WTC11 (cell line): ENCODE measurements around the gene P4HTM. TPM values are rescaled to one million over a fixed set of nuclear protein-coding genes. Genes with fewer than 3 reads are reported as not detected.

Experiments
- ATAC-seq: fragments of 200-7000 bp; cut with Tn5 transposase; 2 replicates; pipeline ENCODE4 v1.10.0; 2021; ENCODE audit warnings: mild to moderate bottlenecking, moderate library complexity
- CTCF ChIA-PET: fragments of 300-600 bp; sonication (Branson Sonifier 250); formaldehyde crosslinking; loops from one replicate; lab custom pipeline; 2021; ENCODE audit warnings: antibody characterized with exemption; lab: Charles Lee
- POLR2A ChIA-PET: fragments of 350-600 bp; sonication (Branson Sonifier 250); formaldehyde crosslinking; loops from one replicate; lab custom pipeline; 2021; ENCODE audit warnings: antibody characterized with exemption; lab: Charles Lee
- DNase-seq: peaks from one replicate; pipeline ENCODE4 v3.0.0; 2021; ENCODE audit warnings: low spot score
- H3K27ac Mint-ChIP-seq: 2 replicates; pipeline ENCODE4 v1.8.0; 2021; ENCODE audit warnings: mixed read lengths
- H3K27me3 Mint-ChIP-seq: 2 replicates; pipeline ENCODE4 v1.8.0; 2021; ENCODE audit warnings: low read depth, mild to moderate bottlenecking, moderate library complexity, mixed read lengths
- H3K36me3 Mint-ChIP-seq: 2 replicates; pipeline ENCODE4 v1.8.0; 2021; ENCODE audit warnings: mixed read lengths
- H3K4me1 Mint-ChIP-seq: 2 replicates; pipeline ENCODE4 v1.8.0; 2022; ENCODE audit warnings: mixed read lengths
- H3K4me3 Mint-ChIP-seq: 2 replicates; pipeline ENCODE4 v1.8.0; 2021; ENCODE audit warnings: mild to moderate bottlenecking, moderate library complexity, mixed read lengths
- H3K9me3 Mint-ChIP-seq: 2 replicates; pipeline ENCODE4 v1.8.0; 2021; ENCODE audit warnings: mixed read lengths
- ARID4B ChIP-seq: sonication (generic); formaldehyde crosslinking; IDR thresholded peaks from 2 replicates; pipeline ENCODE4 v1.8.0; 2023; ENCODE audit warnings: missing genetic modification reagents, mild to moderate bottlenecking, borderline replicate concordance
- ATF3 ChIP-seq: sonication (generic); formaldehyde crosslinking; conservative IDR thresholded peaks from 2 replicates; pipeline ENCODE4 v1.8.1; 2022; ENCODE audit warnings: mild to moderate bottlenecking, missing genetic modification reagents
- FOXP4 ChIP-seq: sonication (generic); formaldehyde crosslinking; IDR thresholded peaks from 2 replicates; pipeline ENCODE4 v1.8.0; 2022; ENCODE audit warnings: mild to moderate bottlenecking, missing genetic modification reagents
- GABPB1 ChIP-seq: sonication (generic); formaldehyde crosslinking; IDR thresholded peaks from 2 replicates; pipeline ENCODE4 v1.8.1; 2023; ENCODE audit warnings: mild to moderate bottlenecking, missing genetic modification reagents
- IRF1 ChIP-seq: sonication (generic); formaldehyde crosslinking; IDR thresholded peaks from 2 replicates; pipeline ENCODE4 v1.8.0; 2023; ENCODE audit warnings: missing genetic modification reagents
- MAX ChIP-seq: sonication (generic); formaldehyde crosslinking; IDR thresholded peaks from 2 replicates; pipeline ENCODE4 v1.8.0; 2022; ENCODE audit warnings: mild to moderate bottlenecking, missing genetic modification reagents
- MXD4 ChIP-seq: fragments of 250-450 bp; sonication (Bioruptor Pico); IDR thresholded peaks from 2 replicates; pipeline ENCODE4 v1.8.0; 2021; ENCODE audit warnings: mild to moderate bottlenecking, moderate library complexity, borderline replicate concordance
- ZBTB43 ChIP-seq: sonication (generic); formaldehyde crosslinking; IDR thresholded peaks from 2 replicates; pipeline ENCODE4 v1.8.1; 2023; ENCODE audit warnings: mild to moderate bottlenecking, missing genetic modification reagents
- ZMAT4 ChIP-seq: fragments of 250-450 bp; sonication (Bioruptor Pico); IDR thresholded peaks from 2 replicates; pipeline ENCODE4 v1.9.0; 2021; ENCODE audit warnings: mild to moderate bottlenecking
- ZNF219 ChIP-seq: sonication (generic); formaldehyde crosslinking; IDR thresholded peaks from 2 replicates; pipeline ENCODE4 v1.8.0; 2023; ENCODE audit warnings: missing genetic modification reagents, mild to moderate bottlenecking, borderline replicate concordance
- total RNA-seq: library from RNA; stranded (reverse); gene quantifications from 3 replicates; pipeline ENCODE4 v1.2.3, GENCODE V29; 2021
- TF ChIP-seq, protein P1 (sequence below): sonication (generic); formaldehyde crosslinking; IDR thresholded peaks from 2 replicates; pipeline ENCODE4 v1.8.1; 2023; ENCODE audit warnings: mild to moderate bottlenecking, missing genetic modification reagents, borderline replicate concordance
- TF ChIP-seq, protein P2 (sequence below): fragments of 250-450 bp; sonication (Bioruptor Pico); IDR thresholded peaks from 2 replicates; pipeline ENCODE4 v1.9.0; 2021; ENCODE audit warnings: mild to moderate bottlenecking, borderline replicate concordance

P4HTM gene
- total RNA-seq, 1 experiment from 2014 or later = 21.9 TPM

DNA sequence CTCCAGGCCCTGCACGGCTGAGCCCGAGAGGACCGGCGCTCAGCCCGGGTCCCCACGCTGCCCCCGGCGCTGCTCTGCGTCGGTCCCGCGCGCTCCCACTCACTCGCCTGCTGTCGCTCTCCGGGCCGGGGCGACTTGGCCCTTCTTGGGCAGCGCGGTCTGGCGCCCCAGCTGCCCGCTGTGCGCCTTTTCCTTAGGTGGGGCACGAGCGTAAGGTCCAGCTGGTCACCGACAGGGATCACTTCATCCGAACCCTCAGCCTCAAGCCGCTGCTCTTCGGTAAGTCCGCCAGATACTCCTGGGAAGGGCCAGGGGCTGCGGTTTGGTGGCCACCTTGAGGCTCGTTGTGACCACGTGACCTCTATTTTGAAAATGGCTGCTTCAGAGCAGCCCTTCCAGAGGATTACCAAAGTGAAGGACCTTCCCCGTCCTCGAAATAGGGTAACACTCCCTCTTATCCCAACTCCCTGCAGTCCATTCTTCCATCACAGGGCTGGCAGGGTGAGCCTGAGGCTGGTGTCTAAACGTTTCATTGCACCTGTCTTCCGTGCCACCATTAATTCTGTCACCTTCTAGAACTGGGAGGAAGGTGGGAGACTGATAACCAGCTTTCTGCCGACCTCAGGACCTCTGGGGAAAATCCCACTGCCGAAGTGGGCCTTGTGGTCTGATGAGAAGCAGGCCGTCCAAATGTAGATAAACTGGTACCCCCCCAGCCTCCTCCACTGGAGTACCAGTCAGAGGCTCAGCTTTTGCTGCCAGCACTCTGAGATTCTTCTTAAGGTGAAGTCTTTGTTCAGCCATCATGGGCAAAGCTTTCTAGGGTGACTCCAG lies 812 bp downstream of the P4HTM start:
- no peaks in the 10 kb centered on the region for H3K27me3 Mint-ChIP-seq
- no peak for TF ChIP-seq ATF3 (CRISPR knock-in tag)
- TF ChIP-seq, protein P1, sequence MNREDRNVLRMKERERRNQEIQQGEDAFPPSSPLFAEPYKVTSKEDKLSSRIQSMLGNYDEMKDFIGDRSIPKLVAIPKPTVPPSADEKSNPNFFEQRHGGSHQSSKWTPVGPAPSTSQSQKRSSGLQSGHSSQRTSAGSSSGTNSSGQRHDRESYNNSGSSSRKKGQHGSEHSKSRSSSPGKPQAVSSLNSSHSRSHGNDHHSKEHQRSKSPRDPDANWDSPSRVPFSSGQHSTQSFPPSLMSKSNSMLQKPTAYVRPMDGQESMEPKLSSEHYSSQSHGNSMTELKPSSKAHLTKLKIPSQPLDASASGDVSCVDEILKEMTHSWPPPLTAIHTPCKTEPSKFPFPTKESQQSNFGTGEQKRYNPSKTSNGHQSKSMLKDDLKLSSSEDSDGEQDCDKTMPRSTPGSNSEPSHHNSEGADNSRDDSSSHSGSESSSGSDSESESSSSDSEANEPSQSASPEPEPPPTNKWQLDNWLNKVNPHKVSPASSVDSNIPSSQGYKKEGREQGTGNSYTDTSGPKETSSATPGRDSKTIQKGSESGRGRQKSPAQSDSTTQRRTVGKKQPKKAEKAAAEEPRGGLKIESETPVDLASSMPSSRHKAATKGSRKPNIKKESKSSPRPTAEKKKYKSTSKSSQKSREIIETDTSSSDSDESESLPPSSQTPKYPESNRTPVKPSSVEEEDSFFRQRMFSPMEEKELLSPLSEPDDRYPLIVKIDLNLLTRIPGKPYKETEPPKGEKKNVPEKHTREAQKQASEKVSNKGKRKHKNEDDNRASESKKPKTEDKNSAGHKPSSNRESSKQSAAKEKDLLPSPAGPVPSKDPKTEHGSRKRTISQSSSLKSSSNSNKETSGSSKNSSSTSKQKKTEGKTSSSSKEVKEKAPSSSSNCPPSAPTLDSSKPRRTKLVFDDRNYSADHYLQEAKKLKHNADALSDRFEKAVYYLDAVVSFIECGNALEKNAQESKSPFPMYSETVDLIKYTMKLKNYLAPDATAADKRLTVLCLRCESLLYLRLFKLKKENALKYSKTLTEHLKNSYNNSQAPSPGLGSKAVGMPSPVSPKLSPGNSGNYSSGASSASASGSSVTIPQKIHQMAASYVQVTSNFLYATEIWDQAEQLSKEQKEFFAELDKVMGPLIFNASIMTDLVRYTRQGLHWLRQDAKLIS = no peak
- no peak for TF ChIP-seq MXD4 (CRISPR knock-in tag)
- peak; percentile 42; the same call in 1 of the 2 replicates for TF ChIP-seq ZBTB43 (CRISPR knock-in tag)
- TF ChIP-seq, protein P2, sequence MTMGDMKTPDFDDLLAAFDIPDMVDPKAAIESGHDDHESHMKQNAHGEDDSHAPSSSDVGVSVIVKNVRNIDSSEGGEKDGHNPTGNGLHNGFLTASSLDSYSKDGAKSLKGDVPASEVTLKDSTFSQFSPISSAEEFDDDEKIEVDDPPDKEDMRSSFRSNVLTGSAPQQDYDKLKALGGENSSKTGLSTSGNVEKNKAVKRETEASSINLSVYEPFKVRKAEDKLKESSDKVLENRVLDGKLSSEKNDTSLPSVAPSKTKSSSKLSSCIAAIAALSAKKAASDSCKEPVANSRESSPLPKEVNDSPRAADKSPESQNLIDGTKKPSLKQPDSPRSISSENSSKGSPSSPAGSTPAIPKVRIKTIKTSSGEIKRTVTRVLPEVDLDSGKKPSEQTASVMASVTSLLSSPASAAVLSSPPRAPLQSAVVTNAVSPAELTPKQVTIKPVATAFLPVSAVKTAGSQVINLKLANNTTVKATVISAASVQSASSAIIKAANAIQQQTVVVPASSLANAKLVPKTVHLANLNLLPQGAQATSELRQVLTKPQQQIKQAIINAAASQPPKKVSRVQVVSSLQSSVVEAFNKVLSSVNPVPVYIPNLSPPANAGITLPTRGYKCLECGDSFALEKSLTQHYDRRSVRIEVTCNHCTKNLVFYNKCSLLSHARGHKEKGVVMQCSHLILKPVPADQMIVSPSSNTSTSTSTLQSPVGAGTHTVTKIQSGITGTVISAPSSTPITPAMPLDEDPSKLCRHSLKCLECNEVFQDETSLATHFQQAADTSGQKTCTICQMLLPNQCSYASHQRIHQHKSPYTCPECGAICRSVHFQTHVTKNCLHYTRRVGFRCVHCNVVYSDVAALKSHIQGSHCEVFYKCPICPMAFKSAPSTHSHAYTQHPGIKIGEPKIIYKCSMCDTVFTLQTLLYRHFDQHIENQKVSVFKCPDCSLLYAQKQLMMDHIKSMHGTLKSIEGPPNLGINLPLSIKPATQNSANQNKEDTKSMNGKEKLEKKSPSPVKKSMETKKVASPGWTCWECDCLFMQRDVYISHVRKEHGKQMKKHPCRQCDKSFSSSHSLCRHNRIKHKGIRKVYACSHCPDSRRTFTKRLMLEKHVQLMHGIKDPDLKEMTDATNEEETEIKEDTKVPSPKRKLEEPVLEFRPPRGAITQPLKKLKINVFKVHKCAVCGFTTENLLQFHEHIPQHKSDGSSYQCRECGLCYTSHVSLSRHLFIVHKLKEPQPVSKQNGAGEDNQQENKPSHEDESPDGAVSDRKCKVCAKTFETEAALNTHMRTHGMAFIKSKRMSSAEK (CRISPR knock-in tag) = no peak
- TF ChIP-seq MAX (CRISPR knock-in tag) = peak; percentile 90
- no peak for TF ChIP-seq IRF1 (CRISPR knock-in tag)
- peak; percentile 43; the same call in 1 of the 2 replicates for TF ChIP-seq ARID4B
- no peak for TF ChIP-seq ZNF219 (CRISPR knock-in tag)
- no peak for TF ChIP-seq ZMAT4 (CRISPR knock-in tag)
- TF ChIP-seq FOXP4 = no peak
- TF ChIP-seq GABPB1 (CRISPR knock-in tag) = no peak

More for the DNA sequence above, 812 bp downstream of the P4HTM start:
- Mint-ChIP-seq H3K4me3 (peak overlapping the region; percentile 83), H3K4me1 (peaks cover 23% of the 10 kb centered on the region), H3K27ac (peak overlapping the region; percentile 53; the same call in 1 of the 2 replicates), H3K36me3 (peaks cover 4% of the 10 kb centered on the region; the same call in 1 of the 2 replicates), H3K9me3 (no peaks in the 10 kb centered on the region)
- peak; percentile 13 for ATAC-seq
- DNase-seq = peak; percentile 43
- POLR2A ChIA-PET = interaction anchor here (1.2 to 4.5 kb wide), 4 partner anchors 16 to 39 kb away, joined by 3 to 61 read pairs (median 24); partner anchors contain the start of genes DALRD3, IMPDH2, NDUFAF3 and WDR6
- CTCF ChIA-PET = interaction anchor here (1.3 to 7.6 kb wide), 3 partner anchors 16 to 251 kb away, joined by 3 to 107 read pairs (median 86); partner anchors contain the start of gene WDR6
